GM23248 (cell line): ENCODE measurements around the gene PTPRH.

Experiments used
- EZH2 ChIP-seq: fragments of 200-600 bp; sonication (generic); IDR thresholded peaks from 2 replicates; pipeline ENCODE4 v1.6.1; 2018; ENCODE audit warnings: antibody characterized with exemption, mild to moderate bottlenecking; ENCODE audit not compliant: insufficient read depth, poor library complexity, severe bottlenecking
- EZH2phosphoT487 ChIP-seq: fragments of 200-600 bp; sonication (generic); IDR thresholded peaks from 2 replicates; pipeline ENCODE4 v1.6.1; 2018; ENCODE audit warnings: antibody characterized with exemption, moderate library complexity, mild to moderate bottlenecking, low read depth; ENCODE audit not compliant: insufficient read depth

DNA sequence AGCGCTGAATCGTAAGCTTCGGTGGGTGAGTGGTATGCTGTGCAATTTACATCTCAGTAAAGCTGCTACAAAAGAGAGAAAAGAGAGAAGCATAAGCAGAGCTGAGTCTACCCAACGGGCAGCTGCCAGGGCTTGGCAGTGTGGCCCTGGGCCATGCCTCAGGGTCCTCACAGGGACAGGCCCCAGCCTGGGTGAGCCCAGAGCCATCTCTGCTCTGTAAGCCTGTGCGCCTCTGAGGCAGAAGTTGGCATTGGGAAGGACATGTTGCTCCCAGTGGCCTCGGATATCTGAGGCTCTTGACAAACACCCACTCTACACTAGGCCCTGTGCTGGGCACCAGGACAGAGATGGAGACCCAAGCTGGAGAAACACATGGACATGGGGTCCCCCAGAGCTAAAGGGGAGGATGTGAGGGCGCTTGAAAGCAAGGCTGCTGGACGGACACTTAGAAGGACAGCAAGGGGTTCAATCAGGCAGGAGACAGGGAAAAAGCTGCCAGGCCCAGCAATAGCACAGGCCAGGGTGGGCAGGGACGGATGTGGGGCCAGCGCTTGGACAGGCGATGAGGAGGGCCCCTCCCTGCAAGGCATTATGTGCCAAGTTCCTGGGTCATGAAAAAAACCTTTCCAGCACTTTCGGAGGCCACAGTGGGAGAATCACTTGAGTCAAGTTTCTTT, 34.8 kb upstream of the PTPRH start:
- TF ChIP-seq EZH2 (no peak), EZH2phosphoT487 (no peak)
